ENCODE measurements around the gene RGS3.

- TF ChIP-seq SP1 (IDR thresholded peaks at IDR 0.05; ENCODE audit: low read depth) (no peak), CTCF (IDR thresholded peaks at IDR 0.05 in 2 of 3, conservative IDR thresholded peaks at IDR 0.05 in 1 of 3; ENCODE audit: borderline replicate concordance in 1 of 3, insufficient read depth in 1 of 3, low read depth in 2 of 3, low read length in 2 of 3) (no peak), YY1 (IDR thresholded peaks at IDR 0.05; ENCODE audit: extremely low read depth, insufficient replicate concordance, low read depth, low read length) (no peak), POLR2A (IDR thresholded peaks at IDR 0.05; ENCODE audit: borderline replicate concordance, extremely low read depth, insufficient read depth, insufficient read length) (no peak), ZNF274 (IDR thresholded peaks at IDR 0.05; ENCODE audit: low read depth, low read length) (no peak), POLR2AphosphoS5 (IDR thresholded peaks at IDR 0.05; ENCODE audit: low read depth, low read length) (no peak), ATF3 (IDR thresholded peaks at IDR 0.05) (no peak), EZH2 (IDR thresholded peaks at IDR 0.05) (no peak), REST (IDR thresholded peaks at IDR 0.05; ENCODE audit: low read depth) (no peak), CEBPB (IDR thresholded peaks at IDR 0.05; ENCODE audit: low read depth) (no peak), ZFX (IDR thresholded peaks at IDR 0.05) (no peak), CBX3 (IDR thresholded peaks at IDR 0.05; ENCODE audit: low read depth) (no peak)
Measured at GRCh38 chr9:113564498-113565237, 101.1 kb downstream of the RGS3 start.
